HG03432 (cell line): ENCODE results near the gene PID1.

Source experiments
- ATAC-seq: cut with Tn5 transposase; IDR thresholded peaks from one replicate; pipeline ENCODE4 v1.9.1; 2021; ENCODE audit warnings: mild to moderate bottlenecking, moderate library complexity; ENCODE audit not compliant: unreplicated experiment

Gene PID1

GRCh38 chr2:229173825-229174359, 97.2 kb downstream of the PID1 start:
- no peak for ATAC-seq

- no peak for ATAC-seq
Measured at GRCh38 chr2:229170916-229171315, 100.2 kb downstream of the PID1 start.

DNA sequence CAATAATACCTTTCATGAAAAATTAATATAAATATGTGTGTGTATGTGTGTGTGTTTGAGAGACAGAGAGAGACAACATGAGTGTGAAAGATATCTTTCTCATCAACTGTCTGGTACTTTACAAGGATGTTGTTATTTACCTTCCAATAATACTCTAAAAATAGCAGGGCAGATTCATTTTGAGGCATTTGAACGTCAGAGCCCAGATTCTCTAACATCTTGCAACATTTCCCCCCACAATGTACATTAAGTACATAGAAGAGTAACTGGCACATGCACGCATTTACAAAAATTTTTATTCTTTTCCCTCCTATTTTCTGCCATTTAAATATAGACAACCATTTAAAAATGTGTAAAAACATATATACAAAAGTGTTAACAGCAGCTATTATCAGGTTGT, 100.9 kb downstream of the PID1 start:
- no peak for ATAC-seq

DNA sequence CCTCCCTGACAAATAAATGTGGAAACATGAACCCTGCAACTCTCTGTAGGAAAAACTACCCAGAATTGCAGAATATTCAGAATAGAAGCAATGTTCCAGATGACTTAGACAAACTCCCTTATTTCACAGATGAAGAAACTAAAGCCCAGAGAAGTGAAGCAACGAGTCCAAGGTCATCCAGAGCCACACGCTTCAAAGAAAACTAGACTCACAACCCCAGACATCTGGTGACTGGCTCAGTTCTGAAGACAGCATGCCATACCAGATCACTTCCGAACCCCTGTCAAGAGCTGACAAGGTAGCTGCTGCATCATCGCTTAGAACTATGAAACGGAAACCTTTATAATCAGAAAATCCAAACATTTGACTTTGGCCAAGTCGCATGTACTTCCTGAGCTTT, 101.3 kb downstream of the PID1 start:
- ATAC-seq, result no peak

GRCh38 chr2:229164545-229165249, 106.4 kb downstream of the PID1 start:
- no peak for ATAC-seq

GRCh38 chr2:229163893-229164292, 107.2 kb downstream of the PID1 start:
- ATAC-seq, result no peak

DNA sequence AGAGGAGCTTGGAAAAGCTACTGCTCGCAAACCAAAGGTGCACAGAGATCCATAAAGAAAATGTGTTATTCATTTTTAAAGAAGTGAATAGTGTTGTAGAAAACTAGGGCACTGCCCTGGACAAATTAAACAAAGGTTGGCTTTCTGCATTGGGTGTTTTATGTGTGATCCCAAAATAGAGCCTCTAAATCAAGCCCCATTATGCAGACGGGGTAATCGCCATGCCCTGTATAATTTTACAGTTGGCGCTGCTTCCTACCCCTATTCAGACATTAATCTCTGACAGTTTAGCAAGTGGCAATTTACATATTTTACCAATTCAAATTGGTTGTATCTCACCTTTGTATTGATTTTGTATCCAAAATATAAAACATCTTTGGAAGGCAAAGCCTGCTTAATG, 109.1 kb downstream of the PID1 start:
- no peak for ATAC-seq

- ATAC-seq, result no peak
Measured at GRCh38 chr2:229160984-229161383, 110.1 kb downstream of the PID1 start.

GRCh38 chr2:229160180-229160579, 110.9 kb downstream of the PID1 start:
- ATAC-seq, result no peak

DNA sequence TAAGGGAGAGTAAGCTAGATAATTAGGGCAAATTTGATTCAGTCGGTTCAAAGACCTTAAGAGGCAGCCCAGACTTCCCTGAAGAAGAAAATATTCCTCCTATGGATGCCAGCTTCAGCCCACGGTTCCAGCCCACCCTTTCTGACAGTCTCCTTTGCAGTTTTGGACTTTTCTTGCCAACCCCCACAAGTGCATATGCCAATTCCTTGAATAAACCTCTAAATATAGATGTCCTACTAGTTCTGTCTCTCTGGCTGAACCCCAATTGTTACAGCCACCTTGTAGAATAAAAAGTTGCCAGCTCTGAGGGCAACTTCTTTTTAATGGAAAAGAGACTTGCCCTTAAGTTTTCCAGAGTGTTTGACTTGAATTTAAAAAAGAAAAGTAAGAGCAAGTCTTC, 111.7 kb downstream of the PID1 start:
- no peak for ATAC-seq

DNA sequence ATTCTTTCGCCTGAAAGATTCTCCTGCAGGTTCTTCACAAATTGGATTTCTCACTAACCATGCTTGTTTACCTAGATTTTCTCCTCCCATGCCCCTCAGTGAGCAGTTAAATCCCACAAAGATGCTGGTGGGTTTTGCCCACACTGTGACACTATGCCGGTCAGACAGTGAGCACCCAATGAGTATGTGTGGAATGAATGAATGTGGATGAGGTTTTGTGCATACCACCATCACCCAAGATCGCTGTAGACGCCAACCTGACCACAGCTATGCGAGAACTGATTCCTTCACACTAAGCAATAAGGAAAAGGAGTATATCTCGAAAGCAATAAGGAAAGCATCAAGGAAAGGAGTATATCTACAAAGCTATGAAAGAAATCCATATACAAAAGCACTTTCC, 116.7 kb downstream of the PID1 start:
- ATAC-seq, result no peak

DNA sequence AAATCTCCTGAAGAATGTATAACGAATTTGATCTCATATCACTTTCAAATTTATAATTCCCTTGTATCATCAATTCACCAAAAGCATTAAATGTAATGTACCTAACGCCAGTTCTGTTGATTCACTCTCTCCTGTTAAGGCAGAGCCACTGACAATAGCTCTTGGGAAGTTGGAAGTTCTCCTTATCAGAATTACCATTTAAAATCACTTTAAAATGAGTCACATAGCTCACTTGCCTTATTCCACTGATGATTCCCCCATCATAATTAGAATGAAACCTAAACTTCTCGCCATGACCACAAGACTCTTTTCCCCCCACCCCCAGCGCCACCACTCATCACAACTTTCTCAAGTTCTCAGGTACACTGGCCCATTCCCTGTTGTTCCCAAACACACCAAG, 117.1 kb downstream of the PID1 start:
- ATAC-seq, result no peak

DNA sequence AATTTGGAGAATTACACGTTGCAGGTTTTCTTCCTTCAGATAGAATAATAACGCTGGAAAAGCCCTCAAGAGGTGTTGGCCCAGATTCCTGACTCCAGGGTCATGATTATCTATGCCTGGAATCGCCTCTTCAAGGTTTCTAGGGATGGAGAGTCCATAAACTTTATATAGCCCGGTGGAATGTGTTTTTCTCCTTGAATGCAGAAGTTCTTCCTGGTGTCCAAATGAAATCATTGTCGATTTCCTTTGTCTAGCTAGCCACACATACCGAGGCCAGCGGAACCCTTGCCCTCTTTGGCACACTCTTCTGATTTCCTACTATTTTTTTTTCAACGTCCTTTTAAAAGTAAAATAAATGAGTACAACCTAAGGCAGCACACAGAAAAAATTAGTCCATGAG, 117.8 kb downstream of the PID1 start:
- ATAC-seq, result no peak

- no peak for ATAC-seq
Measured at GRCh38 chr2:229152674-229153073, 118.4 kb downstream of the PID1 start.

DNA sequence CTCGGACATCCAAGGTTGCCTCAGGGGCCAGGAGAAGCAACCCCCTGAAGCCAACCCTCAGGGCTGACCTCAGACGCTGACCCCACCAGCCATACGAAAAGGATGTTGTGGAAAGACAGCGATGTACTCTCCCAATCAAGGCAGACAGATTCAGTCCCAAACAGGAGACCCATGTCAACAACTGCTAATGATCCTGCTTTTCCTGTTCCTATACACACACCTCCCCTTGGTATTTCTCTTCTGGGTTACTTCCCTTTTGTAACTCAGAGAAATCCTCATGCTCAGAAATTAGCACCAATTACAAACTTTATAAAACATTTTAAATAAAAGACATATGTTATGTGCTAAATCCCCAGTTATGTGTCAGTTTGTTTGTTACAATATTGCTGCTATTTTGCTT, 120.8 kb downstream of the PID1 start:
- no peak for ATAC-seq

GRCh38 chr2:229141424-229142025, 129.6 kb downstream of the PID1 start:
- ATAC-seq, result no peak

DNA sequence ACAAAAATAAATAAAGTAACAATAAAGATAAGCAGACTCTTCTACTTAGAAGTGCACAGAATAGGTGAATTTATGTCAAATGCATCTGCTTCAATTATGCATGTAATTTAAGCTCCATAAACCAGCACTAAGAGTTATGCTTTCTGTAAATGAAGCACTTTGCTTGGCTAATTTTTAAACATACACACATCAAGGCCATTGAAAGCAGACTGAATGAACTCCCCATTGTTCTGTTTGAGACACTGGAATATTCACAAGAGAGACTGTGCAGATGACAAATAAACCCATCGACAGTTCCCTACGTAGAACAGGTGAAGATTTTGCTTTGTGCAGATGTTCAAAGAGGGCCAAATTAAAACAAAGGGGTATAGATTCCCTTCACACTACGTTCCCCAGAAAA, 133.4 kb downstream of the PID1 start:
- no peak for ATAC-seq

GRCh38 chr2:229137066-229137465, 134.0 kb downstream of the PID1 start:
- ATAC-seq, result no peak

DNA sequence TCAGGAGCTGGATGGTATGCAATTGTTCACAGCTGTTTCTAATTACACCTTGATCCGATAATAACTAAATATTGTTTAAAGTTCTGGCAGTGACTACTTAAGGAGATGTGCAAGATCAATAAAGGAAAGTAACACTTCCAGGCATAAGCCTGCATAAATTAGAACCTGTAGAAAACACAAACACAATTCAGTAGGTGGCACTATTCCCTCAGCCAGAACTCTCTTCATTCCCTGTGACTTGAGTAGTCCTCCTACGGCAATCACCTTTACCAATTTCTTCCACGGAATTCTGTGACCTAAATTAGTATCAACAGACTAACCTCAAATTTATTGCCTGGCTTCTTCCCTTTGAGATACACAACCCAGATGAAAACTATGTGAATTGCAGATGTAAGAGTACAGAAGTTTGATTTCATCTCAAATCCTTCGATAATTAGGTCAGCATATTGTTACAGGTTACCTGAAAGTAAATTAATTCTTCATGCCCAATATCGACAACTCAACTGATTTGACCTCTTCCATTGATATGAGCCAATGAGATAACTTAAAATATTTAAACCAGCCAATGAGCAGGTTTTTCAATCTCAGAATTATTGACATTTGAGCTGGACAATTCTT, 137.8 kb downstream of the PID1 start:
- no peak for ATAC-seq

- ATAC-seq, result no peak
Measured at GRCh38 chr2:229132236-229132635, 138.9 kb downstream of the PID1 start.

- no peak for ATAC-seq
Measured at GRCh38 chr2:229130522-229130921, 140.6 kb downstream of the PID1 start.

- ATAC-seq, result no peak
Measured at GRCh38 chr2:229129738-229130371, 141.2 kb downstream of the PID1 start.
